ENCODE results near the gene MYG1.

Gene MYG1

DNA sequence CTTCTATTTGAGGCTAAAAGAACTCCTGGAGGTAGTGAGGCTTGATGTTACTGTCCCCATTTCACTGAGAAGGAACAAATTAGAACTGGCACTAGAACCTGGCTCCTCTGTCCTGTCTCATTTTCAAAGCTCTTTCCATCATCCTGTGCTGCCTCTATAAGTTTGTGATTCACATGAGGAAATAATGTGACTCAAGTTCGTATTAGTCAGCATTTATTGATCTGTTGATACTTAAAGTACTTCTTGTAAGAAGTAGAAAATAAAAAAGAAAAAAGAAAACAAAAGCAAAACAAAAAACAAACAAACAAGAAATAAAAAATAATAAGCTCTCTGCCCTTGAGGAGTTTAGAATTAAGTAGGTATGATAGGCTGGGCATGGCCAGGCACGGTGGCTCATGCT, 33.7 kb upstream of the MYG1 start:
- peaks cover 5% of the 10 kb centered on the region for H3K79me1 ChIP-seq (ENCODE audit: low read length)
- no peak overlapping the region for H3K27ac ChIP-seq (ENCODE audit: low read depth, low read length)
- no peak overlapping the region for H2BK5ac ChIP-seq (ENCODE audit: low read depth, low read length, poor library complexity)
- no peak overlapping the region for H2BK12ac ChIP-seq (ENCODE audit: low read length)
- H3K4me2 ChIP-seq (ENCODE audit: low read length), result no peak overlapping the region
- H4K8ac ChIP-seq (ENCODE audit: low read depth, low read length), result no peak overlapping the region
- H3K4ac ChIP-seq (ENCODE audit: low read depth, low read length), result no peak overlapping the region
- H3K27me3 ChIP-seq (ENCODE audit: insufficient read depth, low read length), result no peaks in the 10 kb centered on the region
- no peak overlapping the region for H3K9ac ChIP-seq (ENCODE audit: low read length)
- H3K4me3 ChIP-seq (ENCODE audit: low read depth, low read length), result no peak overlapping the region
- H3K36me3 ChIP-seq (ENCODE audit: control insufficient read depth in 1 of 2, insufficient read depth in 2 of 2, low read length in 2 of 2), result peaks cover 9 to 16% of the 10 kb centered on the region in 2 experiments
- H2BK120ac ChIP-seq (ENCODE audit: insufficient read depth, low read length, poor library complexity), result no peak overlapping the region
- no peak overlapping the region for H2AFZ ChIP-seq (ENCODE audit: insufficient read depth, low read length, poor library complexity)
- H3K14ac ChIP-seq (ENCODE audit: low read length), result no peak overlapping the region
- no peak overlapping the region for H4K12ac ChIP-seq (ENCODE audit: low read depth, low read length)
- no peak overlapping the region for H3K18ac ChIP-seq (ENCODE audit: low read length)
- peaks cover 12 to 16% of the 10 kb centered on the region in 2 experiments for H3K4me1 ChIP-seq (ENCODE audit: control insufficient read depth in 1 of 2, insufficient read depth in 2 of 2, low read length in 2 of 2)
- peaks cover 3% of the 10 kb centered on the region for H3K79me2 ChIP-seq (ENCODE audit: control insufficient read depth, insufficient read depth, low read length, poor library complexity)
- WGBS (ENCODE audit: extremely low coverage, insufficient coverage, insufficient read length), result no CpG with 5 or more reads among the region's 2 CpGs
- H4K91ac ChIP-seq (ENCODE audit: low read depth, low read length), result no peak overlapping the region
- H3K9me3 ChIP-seq (ENCODE audit: insufficient read depth, low read depth, low read length), result no peaks in the 10 kb centered on the region
- no peak overlapping the region for H2AK5ac ChIP-seq (ENCODE audit: low read length)
- H3K23ac ChIP-seq (ENCODE audit: low read length), result no peak overlapping the region
- no peak for DNase-seq

DNA sequence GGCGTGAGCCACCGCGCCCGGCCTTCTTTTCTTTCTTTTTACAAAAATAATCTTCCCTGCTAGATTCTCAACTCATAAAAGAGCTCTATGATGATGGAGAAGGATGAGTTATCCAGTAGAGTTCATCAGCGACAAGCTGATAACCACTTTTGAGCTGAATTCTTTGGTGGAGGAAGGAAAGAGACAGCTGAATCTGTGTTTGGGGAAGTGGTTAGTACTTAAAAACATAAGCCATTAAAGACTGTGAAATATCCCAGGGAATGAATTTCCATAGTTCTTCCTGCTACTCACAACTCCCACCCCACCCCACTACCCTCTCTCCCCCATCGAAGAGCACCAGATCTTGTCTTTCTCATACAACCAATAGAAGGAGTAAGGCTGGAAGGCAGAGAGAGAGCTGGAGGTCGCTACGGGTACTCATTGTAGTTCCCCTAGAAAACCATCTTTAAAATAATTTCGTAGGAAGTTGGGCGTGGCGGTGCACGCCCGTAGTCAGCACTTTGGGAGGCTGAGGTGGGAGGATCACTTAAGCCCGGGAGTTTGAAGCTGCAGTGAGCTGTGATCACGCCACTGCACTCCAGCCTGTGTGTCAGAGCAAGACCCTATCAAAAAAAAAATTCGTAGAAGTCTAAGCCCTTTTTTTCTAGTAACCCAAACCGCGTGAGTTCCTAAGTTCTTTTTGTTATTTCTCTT, 32.0 kb upstream of the MYG1 start:
- Histone ChIP-seq H2BK120ac (ENCODE audit: insufficient read depth, low read length, poor library complexity) (no peak overlapping the region), H3K18ac (ENCODE audit: low read length) (no peak overlapping the region), H3K23ac (ENCODE audit: low read length) (no peak overlapping the region), H2AFZ (ENCODE audit: insufficient read depth, low read length, poor library complexity) (peak overlapping the region; percentile 75), H3K9ac (ENCODE audit: low read length) (no peak overlapping the region), H3K4me3 (ENCODE audit: low read depth, low read length) (no peak overlapping the region), H2BK12ac (ENCODE audit: low read length) (no peak overlapping the region), H4K12ac (ENCODE audit: low read depth, low read length) (no peak overlapping the region), H3K27ac (ENCODE audit: low read depth, low read length) (no peak overlapping the region), H3K79me1 (ENCODE audit: low read length) (peaks cover 5% of the 10 kb centered on the region), H3K27me3 (ENCODE audit: insufficient read depth, low read length) (no peaks in the 10 kb centered on the region), H3K4me1 (ENCODE audit: control insufficient read depth in 1 of 2, insufficient read depth in 2 of 2, low read length in 2 of 2) (peaks cover 12 to 16% of the 10 kb centered on the region in 2 experiments), H2AK5ac (ENCODE audit: low read length) (no peak overlapping the region), H2BK5ac (ENCODE audit: low read depth, low read length, poor library complexity) (no peak overlapping the region), H3K4me2 (ENCODE audit: low read length) (peak overlapping the region; percentile 93), H3K9me3 (ENCODE audit: insufficient read depth, low read depth, low read length) (no peaks in the 10 kb centered on the region), H4K91ac (ENCODE audit: low read depth, low read length) (no peak overlapping the region), H3K14ac (ENCODE audit: low read length) (no peak overlapping the region), H3K79me2 (ENCODE audit: control insufficient read depth, insufficient read depth, low read length, poor library complexity) (peaks cover 3% of the 10 kb centered on the region), H4K8ac (ENCODE audit: low read depth, low read length) (peak overlapping the region; percentile 71), H3K4ac (ENCODE audit: low read depth, low read length) (no peak overlapping the region), H3K36me3 (ENCODE audit: control insufficient read depth in 1 of 2, insufficient read depth in 2 of 2, low read length in 2 of 2) (peaks cover 14 to 17% of the 10 kb centered on the region in 2 experiments)
- DNase-seq, result peak in 1 of 2 donors; percentile 46
- WGBS (ENCODE audit: extremely low coverage, insufficient coverage, insufficient read length), result no CpG with 5 or more reads among the region's 18 CpGs

DNA sequence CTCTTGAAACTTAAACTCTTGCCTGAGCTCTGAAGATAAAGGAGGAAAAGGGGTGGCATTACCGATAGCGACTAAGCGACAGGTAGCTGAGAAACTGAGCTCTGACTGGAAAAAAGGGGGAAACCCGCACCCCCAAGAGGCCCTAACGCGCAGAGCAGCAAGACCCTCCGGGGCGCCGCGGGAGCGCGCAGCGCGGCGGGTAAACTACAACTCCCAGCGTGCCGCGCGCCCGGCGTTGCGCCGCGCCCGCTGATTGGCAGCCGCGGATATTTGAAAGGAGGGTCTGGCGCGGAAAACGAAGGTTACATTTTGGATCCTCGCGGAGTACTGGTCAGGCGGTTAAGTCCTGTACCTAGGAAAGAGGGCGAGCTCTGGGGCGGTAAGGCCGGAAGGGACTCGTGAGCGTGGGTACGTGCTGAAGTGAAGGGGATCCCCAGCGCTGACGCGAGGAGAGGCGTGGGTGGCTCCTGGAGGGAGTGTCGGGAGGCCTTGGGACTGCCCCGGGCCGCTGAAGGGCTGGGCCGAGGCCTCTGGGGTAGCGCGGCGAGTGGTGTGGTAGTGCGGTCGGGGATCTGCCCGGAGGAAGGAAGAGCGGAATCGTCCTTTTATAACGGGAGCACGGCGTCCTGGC, 31.4 kb upstream of the MYG1 start, which contains the start of gene ESPL1:
ESPL1 (plus strand) TSS at position 301 of the 631 bp plus-strand sequence. CDS start 468 bp downstream, outside the sequence.
- Histone ChIP-seq H3K14ac (ENCODE audit: low read length) (peak within 1 kb of the TSS; percentile 85), H3K18ac (ENCODE audit: low read length) (peak within 1 kb of the TSS; percentile 89), H3K23ac (ENCODE audit: low read length) (no peak within 1 kb of the TSS), H2AK5ac (ENCODE audit: low read length) (no peak within 1 kb of the TSS), H3K4me2 (ENCODE audit: low read length) (peak within 1 kb of the TSS; percentile 93), H3K79me1 (ENCODE audit: low read length) (peaks cover 5% of the 10 kb centered on the region), H3K27ac (ENCODE audit: low read depth, low read length) (no peak within 1 kb of the TSS), H2BK120ac (ENCODE audit: insufficient read depth, low read length, poor library complexity) (peak within 1 kb of the TSS; percentile 18), H2BK5ac (ENCODE audit: low read depth, low read length, poor library complexity) (peak within 1 kb of the TSS; percentile 83), H4K91ac (ENCODE audit: low read depth, low read length) (peak within 1 kb of the TSS; percentile 70), H3K36me3 (ENCODE audit: control insufficient read depth in 1 of 2, insufficient read depth in 2 of 2, low read length in 2 of 2) (peaks cover 18 to 20% of the 10 kb centered on the region in 2 experiments), H3K4ac (ENCODE audit: low read depth, low read length) (peak within 1 kb of the TSS; percentile 29), H3K79me2 (ENCODE audit: control insufficient read depth, insufficient read depth, low read length, poor library complexity) (peaks cover 3% of the 10 kb centered on the region), H4K8ac (ENCODE audit: low read depth, low read length) (peak within 1 kb of the TSS; percentile 80), H3K9ac (ENCODE audit: low read length) (peak within 1 kb of the TSS; percentile 96), H3K4me1 (ENCODE audit: control insufficient read depth in 1 of 2, insufficient read depth in 2 of 2, low read length in 2 of 2) (peaks cover 12 to 16% of the 10 kb centered on the region in 2 experiments), H4K12ac (ENCODE audit: low read depth, low read length) (peak within 1 kb of the TSS; percentile 54), H3K27me3 (ENCODE audit: insufficient read depth, low read length) (no peaks in the 10 kb centered on the region), H2BK12ac (ENCODE audit: low read length) (no peak within 1 kb of the TSS), H3K4me3 (ENCODE audit: low read depth, low read length) (peak within 1 kb of the TSS; percentile 100), H2AFZ (ENCODE audit: insufficient read depth, low read length, poor library complexity) (peak within 1 kb of the TSS; percentile 90), H3K9me3 (ENCODE audit: insufficient read depth, low read depth, low read length) (no peaks in the 10 kb centered on the region)
- DNase-seq, result peak; percentile 34 to 66
- no CpG with 5 or more reads among the region's 58 CpGs for WGBS (ENCODE audit: extremely low coverage, insufficient coverage, insufficient read length)

DNA sequence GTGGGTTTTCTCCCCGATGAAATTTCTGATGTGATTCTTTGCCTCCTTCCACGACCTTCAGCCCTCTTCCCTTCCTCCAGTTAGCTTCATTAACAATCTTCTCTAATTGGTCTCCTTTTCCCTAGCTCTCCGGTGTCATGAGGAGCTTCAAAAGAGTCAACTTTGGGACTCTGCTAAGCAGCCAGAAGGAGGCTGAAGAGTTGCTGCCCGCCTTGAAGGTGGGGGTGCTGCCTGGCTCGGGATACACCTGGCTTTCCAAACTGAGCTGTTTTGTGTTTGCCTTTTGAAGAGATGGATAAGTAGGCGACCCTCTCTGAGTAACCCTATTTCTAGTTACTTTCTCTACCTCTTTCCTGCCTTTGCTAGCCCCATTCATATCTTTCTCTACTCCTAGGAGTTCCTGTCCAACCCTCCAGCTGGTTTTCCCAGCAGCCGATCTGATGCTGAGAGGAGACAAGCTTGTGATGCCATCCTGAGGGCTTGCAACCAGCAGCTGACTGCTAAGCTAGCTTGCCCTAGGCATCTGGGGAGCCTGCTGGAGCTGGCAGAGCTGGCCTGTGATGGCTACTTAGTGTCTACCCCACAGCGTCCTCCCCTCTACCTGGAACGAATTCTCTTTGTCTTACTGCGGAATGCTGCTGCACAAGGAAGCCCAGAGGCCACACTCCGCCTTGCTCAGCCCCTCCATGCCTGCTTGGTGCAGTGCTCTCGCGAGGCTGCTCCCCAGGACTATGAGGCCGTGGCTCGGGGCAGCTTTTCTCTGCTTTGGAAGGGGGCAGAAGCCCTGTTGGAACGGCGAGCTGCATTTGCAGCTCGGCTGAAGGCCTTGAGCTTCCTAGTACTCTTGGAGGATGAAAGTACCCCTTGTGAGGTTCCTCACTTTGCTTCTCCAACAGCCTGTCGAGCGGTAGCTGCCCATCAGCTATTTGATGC, 30.6 kb upstream of the MYG1 start:
- no peak overlapping the region for H2AK5ac ChIP-seq (ENCODE audit: low read length)
- H4K8ac ChIP-seq (ENCODE audit: low read depth, low read length), result peak overlapping the region; percentile 80
- peaks cover 18 to 20% of the 10 kb centered on the region in 2 experiments for H3K36me3 ChIP-seq (ENCODE audit: control insufficient read depth in 1 of 2, insufficient read depth in 2 of 2, low read length in 2 of 2)
- peak overlapping the region; percentile 18 for H2BK120ac ChIP-seq (ENCODE audit: insufficient read depth, low read length, poor library complexity)
- peak overlapping the region; percentile 96 for H3K9ac ChIP-seq (ENCODE audit: low read length)
- H3K79me1 ChIP-seq (ENCODE audit: low read length), result peaks cover 5% of the 10 kb centered on the region
- no peak overlapping the region for H3K23ac ChIP-seq (ENCODE audit: low read length)
- no peaks in the 10 kb centered on the region for H3K27me3 ChIP-seq (ENCODE audit: insufficient read depth, low read length)
- H3K18ac ChIP-seq (ENCODE audit: low read length), result peak overlapping the region; percentile 89
- H4K91ac ChIP-seq (ENCODE audit: low read depth, low read length), result peak overlapping the region; percentile 70
- H3K27ac ChIP-seq (ENCODE audit: low read depth, low read length), result no peak overlapping the region
- peak overlapping the region; percentile 100 for H3K4me3 ChIP-seq (ENCODE audit: low read depth, low read length)
- H3K4ac ChIP-seq (ENCODE audit: low read depth, low read length), result peak overlapping the region; percentile 29
- no peaks in the 10 kb centered on the region for H3K9me3 ChIP-seq (ENCODE audit: insufficient read depth, low read depth, low read length)
- H2AFZ ChIP-seq (ENCODE audit: insufficient read depth, low read length, poor library complexity), result peak overlapping the region; percentile 90
- H2BK5ac ChIP-seq (ENCODE audit: low read depth, low read length, poor library complexity), result peak overlapping the region; percentile 83
- H3K14ac ChIP-seq (ENCODE audit: low read length), result peak overlapping the region; percentile 85
- H3K79me2 ChIP-seq (ENCODE audit: control insufficient read depth, insufficient read depth, low read length, poor library complexity), result peaks cover 3% of the 10 kb centered on the region
- H4K12ac ChIP-seq (ENCODE audit: low read depth, low read length), result no peak overlapping the region
- WGBS (ENCODE audit: extremely low coverage, insufficient coverage, insufficient read length), result no CpG with 5 or more reads among the region's 20 CpGs
- H2BK12ac ChIP-seq (ENCODE audit: low read length), result no peak overlapping the region
- peak overlapping the region; percentile 93 for H3K4me2 ChIP-seq (ENCODE audit: low read length)
- DNase-seq, result no peak
- peaks cover 12 to 16% of the 10 kb centered on the region in 2 experiments for H3K4me1 ChIP-seq (ENCODE audit: control insufficient read depth in 1 of 2, insufficient read depth in 2 of 2, low read length in 2 of 2)
